ENCODE results near the gene SCN2A. TPM values are rescaled to one million over a fixed set of nuclear protein-coding genes. Genes with fewer than 3 reads are reported as not detected.
"Not testable (repeated sequence)": the region's sequence is repeated elsewhere in the genome, so short reads cannot be mapped to it uniquely, and the experiment has no call there.

The SCN2A gene
- total RNA-seq, 2 experiments from 2014 or later = not detected

GRCh38 chr2:165307317-165307716 is 68.1 kb downstream of the SCN2A start:
- no peak for TF ChIP-seq CTCF (IDR thresholded peaks at IDR 0.05)
- intact Hi-C loops (cut with micrococcal nuclease) = no loop called here

GRCh38 chr2:165311949-165312348 is 72.7 kb downstream of the SCN2A start:
- Mint-ChIP-seq H3K36me3 (ENCODE audit: low read depth) (no peaks in the 10 kb centered on the region), H3K27me3 (peaks cover 3% of the 10 kb centered on the region)
- intact Hi-C loops (cut with micrococcal nuclease) = no loop called here

More at GRCh38 chr2:165307317-165307716, 68.1 kb downstream of the SCN2A start:
- DNase-seq (no peak), ATAC-seq (no peak)
- no peaks in the 10 kb centered on the region for H3K9me3 Mint-ChIP-seq
- no peaks in the 10 kb centered on the region for H3K36me3 Mint-ChIP-seq (ENCODE audit: low read depth)
- CTCF ChIA-PET = no interaction called here
- no peak overlapping the region for H3K27ac Mint-ChIP-seq
- H3K27me3 Mint-ChIP-seq = peaks cover 3% of the 10 kb centered on the region
- H3K4me1 Mint-ChIP-seq (ENCODE audit: low read depth) = no peaks in the 10 kb centered on the region
- POLR2A ChIA-PET = no interaction called here
- no peak overlapping the region for H3K4me3 Mint-ChIP-seq

GRCh38 chr2:165312999-165313398 is 73.8 kb downstream of the SCN2A start:
- no peak for TF ChIP-seq CTCF (IDR thresholded peaks at IDR 0.05)
- ChIA-PET POLR2A (no interaction called here), CTCF (no interaction called here)
- Mint-ChIP-seq H3K36me3 (ENCODE audit: low read depth) (no peaks in the 10 kb centered on the region), H3K4me1 (ENCODE audit: low read depth) (no peaks in the 10 kb centered on the region), H3K4me3 (no peak overlapping the region), H3K27me3 (peaks cover 3% of the 10 kb centered on the region), H3K27ac (no peak overlapping the region), H3K9me3 (no peaks in the 10 kb centered on the region)
- intact Hi-C loops (cut with micrococcal nuclease) = no loop called here
- ATAC-seq (no peak), DNase-seq (no peak)

More at GRCh38 chr2:165311949-165312348, 72.7 kb downstream of the SCN2A start:
- Mint-ChIP-seq H3K27ac (no peak overlapping the region), H3K9me3 (no peaks in the 10 kb centered on the region), H3K4me1 (ENCODE audit: low read depth) (no peaks in the 10 kb centered on the region), H3K4me3 (no peak overlapping the region)
- DNase-seq = no peak
- CTCF ChIA-PET = interaction anchor here (1.3 kb wide), 1 partner anchor 73 kb away, joined by 3 read pairs; the partner anchor contains the start of gene SCN2A
- POLR2A ChIA-PET = no interaction called here
- TF ChIP-seq CTCF (IDR thresholded peaks at IDR 0.05) = no peak
- no peak for ATAC-seq

GRCh38 chr2:165313509-165313908 is 74.3 kb downstream of the SCN2A start:
- ATAC-seq (no peak), DNase-seq (no peak)
- H3K27ac Mint-ChIP-seq = no peak overlapping the region
- peaks cover 3% of the 10 kb centered on the region for H3K27me3 Mint-ChIP-seq
- H3K4me1 Mint-ChIP-seq (ENCODE audit: low read depth) = no peaks in the 10 kb centered on the region
- no peak for TF ChIP-seq CTCF (IDR thresholded peaks at IDR 0.05)
- H3K9me3 Mint-ChIP-seq = no peaks in the 10 kb centered on the region
- ChIA-PET POLR2A (no interaction called here), CTCF (no interaction called here)
- intact Hi-C loops (cut with micrococcal nuclease) = no loop called here
- no peak overlapping the region for H3K4me3 Mint-ChIP-seq
- H3K36me3 Mint-ChIP-seq (ENCODE audit: low read depth) = no peaks in the 10 kb centered on the region

GRCh38 chr2:165328272-165328671 is 89.1 kb downstream of the SCN2A start:
- intact Hi-C loops (cut with micrococcal nuclease) = no loop called here
- no peak for TF ChIP-seq CTCF (IDR thresholded peaks at IDR 0.05)
- H3K4me3 Mint-ChIP-seq = no peak overlapping the region
- ChIA-PET CTCF (no interaction called here), POLR2A (no interaction called here)
- H3K36me3 Mint-ChIP-seq (ENCODE audit: low read depth) = no peaks in the 10 kb centered on the region
- no peak overlapping the region for H3K27ac Mint-ChIP-seq
- DNase-seq = peak; percentile 20
- H3K4me1 Mint-ChIP-seq (ENCODE audit: low read depth) = peaks cover 10% of the 10 kb centered on the region
- H3K27me3 Mint-ChIP-seq = no peaks in the 10 kb centered on the region
- ATAC-seq = peak; percentile 55
- H3K9me3 Mint-ChIP-seq = no peaks in the 10 kb centered on the region

- H3K27me3 Mint-ChIP-seq; H3K4me3 Mint-ChIP-seq; DNase-seq; H3K9me3 Mint-ChIP-seq; ATAC-seq; H3K4me1 Mint-ChIP-seq (ENCODE audit: low read depth); H3K36me3 Mint-ChIP-seq (ENCODE audit: low read depth); H3K27ac Mint-ChIP-seq; CTCF ChIA-PET; intact Hi-C loops (cut with micrococcal nuclease): not testable (repeated sequence)
- POLR2A ChIA-PET = interaction anchor here (0.6 kb wide), 1 partner anchor 86 kb away, joined by 3 read pairs; no protein-coding TSS in a partner anchor
These were observed 105.1 kb downstream of the SCN2A start for GRCh38 chr2:165344276-165344675.

Measured in activated CD8-positive, alpha-beta T cell treated with anti-CD3 and anti-CD28 coated beads for 36 hours (primary cell).